GM18909 (cell line): ENCODE measurements around the gene SLC9A2.

ENCODE experiments used
- ATAC-seq: cut with Tn5 transposase; IDR thresholded peaks from one replicate; pipeline ENCODE4 v1.9.1; 2021; ENCODE audit warnings: mild to moderate bottlenecking; ENCODE audit not compliant: unreplicated experiment, poor library complexity

SLC9A2 gene, protein sequence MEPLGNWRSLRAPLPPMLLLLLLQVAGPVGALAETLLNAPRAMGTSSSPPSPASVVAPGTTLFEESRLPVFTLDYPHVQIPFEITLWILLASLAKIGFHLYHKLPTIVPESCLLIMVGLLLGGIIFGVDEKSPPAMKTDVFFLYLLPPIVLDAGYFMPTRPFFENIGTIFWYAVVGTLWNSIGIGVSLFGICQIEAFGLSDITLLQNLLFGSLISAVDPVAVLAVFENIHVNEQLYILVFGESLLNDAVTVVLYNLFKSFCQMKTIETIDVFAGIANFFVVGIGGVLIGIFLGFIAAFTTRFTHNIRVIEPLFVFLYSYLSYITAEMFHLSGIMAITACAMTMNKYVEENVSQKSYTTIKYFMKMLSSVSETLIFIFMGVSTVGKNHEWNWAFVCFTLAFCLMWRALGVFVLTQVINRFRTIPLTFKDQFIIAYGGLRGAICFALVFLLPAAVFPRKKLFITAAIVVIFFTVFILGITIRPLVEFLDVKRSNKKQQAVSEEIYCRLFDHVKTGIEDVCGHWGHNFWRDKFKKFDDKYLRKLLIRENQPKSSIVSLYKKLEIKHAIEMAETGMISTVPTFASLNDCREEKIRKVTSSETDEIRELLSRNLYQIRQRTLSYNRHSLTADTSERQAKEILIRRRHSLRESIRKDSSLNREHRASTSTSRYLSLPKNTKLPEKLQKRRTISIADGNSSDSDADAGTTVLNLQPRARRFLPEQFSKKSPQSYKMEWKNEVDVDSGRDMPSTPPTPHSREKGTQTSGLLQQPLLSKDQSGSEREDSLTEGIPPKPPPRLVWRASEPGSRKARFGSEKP

GRCh38 chr2:102619414-102620319 lies at the start of gene SLC9A2:
SLC9A2 (plus strand) TSS chr2:102619553; CDS start chr2:102619849, 296 bp downstream.
- no peak for ATAC-seq

GRCh38 chr2:102575888-102576287 lies 43.5 kb upstream of the SLC9A2 start:
- no peak for ATAC-seq

DNA sequence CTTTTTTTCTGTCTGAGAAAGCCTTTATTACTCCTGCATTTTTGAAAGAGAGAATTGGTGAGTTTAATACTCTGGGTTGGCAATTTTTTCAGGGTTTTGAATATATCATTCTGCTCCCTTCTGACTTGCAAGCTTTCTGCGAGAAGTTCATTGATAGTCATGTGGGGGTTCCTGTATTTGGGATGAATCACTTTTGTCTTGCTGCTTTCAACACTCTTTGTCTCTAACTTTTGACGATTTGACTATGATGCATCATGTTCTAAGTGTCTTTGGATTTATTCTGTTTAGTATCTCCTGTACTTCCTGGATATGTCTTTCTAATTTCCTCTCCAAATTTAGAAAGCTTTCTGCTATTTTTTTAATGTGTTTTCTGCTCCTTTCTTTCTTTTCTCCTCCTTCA lies 41.0 kb upstream of the SLC9A2 start:
- ATAC-seq: no peak

- ATAC-seq: no peak
Measured at GRCh38 chr2:102581911-102582310, 37.4 kb upstream of the SLC9A2 start.

GRCh38 chr2:102582845-102583244 lies 36.5 kb upstream of the SLC9A2 start:
- no peak for ATAC-seq

DNA sequence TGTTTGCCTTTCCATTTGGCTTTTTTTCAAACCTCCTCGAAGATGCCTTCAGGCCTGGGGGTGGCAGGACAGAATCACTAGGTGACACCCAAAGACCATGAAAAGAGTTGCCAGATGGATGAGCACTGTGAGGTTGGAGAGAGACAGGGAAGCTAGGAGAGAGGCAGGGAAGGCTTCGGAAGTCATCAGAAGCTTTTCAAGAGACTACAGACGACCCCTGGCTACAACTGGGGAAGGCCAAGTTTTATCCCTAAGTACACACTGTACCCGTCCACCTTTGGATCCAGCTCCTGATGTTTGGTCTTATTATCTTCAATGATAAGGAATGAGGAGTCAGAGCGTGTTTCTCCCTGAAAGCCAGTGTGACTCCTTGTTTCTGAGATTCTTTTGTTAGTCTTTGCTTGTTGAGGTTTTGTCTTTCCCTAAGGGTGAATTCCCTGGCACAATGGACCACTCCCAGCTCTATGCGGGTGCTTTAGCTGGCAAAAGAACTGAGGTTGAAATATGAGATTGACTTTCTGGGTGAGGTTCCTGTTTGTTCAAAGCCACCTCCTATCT lies 33.4 kb upstream of the SLC9A2 start:
- ATAC-seq: no peak

GRCh38 chr2:102588213-102588939 lies 31.0 kb upstream of the SLC9A2 start:
- ATAC-seq: no peak

GRCh38 chr2:102589444-102589843 lies 29.9 kb upstream of the SLC9A2 start:
- ATAC-seq: no peak

DNA sequence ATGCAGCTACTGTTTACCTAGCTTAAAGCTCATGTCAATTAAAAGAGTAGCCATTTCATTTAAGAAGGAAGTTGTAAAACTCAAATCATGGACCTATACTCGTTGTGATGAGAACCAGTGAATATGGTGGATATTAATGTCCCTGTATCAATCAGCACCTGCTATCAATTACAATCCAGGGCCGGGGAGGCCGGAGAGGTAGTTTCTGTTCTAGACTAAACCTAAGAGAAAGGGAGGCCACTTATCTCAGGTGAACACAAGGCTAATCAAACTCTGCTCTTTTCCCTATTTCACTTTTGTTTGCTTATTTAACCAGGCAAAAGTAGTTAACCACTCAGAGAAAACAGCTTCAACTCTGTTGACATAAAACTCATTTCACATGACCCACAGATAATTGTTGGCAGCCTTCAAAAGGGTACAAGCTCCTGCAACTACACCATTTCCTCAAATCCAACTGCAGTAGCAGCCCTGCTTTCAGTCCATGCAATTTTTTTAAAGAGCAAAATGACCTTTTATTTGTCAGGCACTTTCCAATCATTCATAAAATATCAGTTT lies 27.8 kb upstream of the SLC9A2 start:
- ATAC-seq: no peak

- no peak for ATAC-seq
Measured at GRCh38 chr2:102592601-102593000, 26.8 kb upstream of the SLC9A2 start.

GRCh38 chr2:102593516-102593915 lies 25.8 kb upstream of the SLC9A2 start:
- no peak for ATAC-seq

DNA sequence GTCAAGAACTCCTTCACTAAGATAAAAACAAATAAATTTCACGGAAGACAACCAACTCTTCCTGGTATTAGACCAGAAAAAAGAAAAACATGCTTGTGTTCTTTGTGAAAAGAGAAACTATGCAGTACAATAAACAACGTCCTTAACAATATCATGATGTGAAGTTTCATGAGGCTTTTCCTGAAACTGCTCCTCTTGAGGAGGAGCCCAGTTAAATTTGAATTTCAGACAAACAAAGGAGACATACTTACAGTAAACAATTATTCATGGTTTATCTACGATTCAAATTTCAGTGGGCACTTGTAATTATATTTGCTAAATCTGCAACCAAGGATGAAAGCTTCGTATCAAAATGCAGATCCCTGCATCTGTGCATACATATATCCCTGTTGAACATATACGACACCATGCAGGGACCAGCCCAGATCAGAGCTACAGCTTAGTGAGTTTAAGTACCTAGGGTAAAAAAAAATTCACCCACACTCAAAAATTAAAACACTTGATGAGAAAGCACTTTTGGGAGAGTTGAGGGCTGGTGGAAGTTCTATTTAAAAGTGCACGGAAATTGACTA lies 24.8 kb upstream of the SLC9A2 start:
- ATAC-seq: no peak

- ATAC-seq: no peak
Measured at GRCh38 chr2:102597788-102598187, 21.6 kb upstream of the SLC9A2 start.

DNA sequence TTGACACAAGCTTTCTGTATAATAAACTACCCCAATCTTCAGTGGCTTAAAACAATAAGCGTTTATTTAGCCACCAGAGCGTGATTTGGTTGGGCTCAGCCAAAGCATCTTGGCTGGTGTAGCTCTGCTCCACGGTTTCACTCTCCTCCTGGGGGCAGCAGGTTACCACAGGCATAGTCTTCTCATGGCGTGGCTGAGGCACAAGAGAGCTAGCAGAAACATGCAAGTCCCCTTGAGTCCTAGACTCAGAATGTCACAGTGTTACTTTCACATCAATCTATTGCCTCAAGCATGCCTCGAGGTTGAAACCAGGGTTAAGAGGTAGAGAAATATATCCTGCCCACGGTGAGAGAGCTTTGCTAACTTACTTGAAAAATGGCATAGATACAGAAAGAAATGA lies 19.9 kb upstream of the SLC9A2 start:
- ATAC-seq: no peak

DNA sequence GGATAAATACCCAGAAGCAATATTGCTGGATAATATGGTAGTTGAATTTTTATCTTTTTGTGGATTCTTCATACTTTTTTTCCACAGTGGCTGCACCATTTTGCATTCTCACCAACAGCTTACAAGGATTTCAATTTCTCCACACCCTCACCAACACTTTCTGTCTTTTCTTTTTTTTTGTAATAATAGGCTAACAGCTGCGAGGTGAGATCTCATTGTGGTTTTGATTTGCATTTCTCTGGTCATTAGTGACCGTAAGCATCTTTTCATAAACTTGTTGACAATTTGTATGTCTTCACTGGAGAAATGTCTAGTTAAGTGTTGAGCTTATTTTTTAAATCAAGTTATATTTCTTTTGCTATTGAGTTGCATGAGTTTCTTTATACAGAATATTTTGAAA lies 17.6 kb upstream of the SLC9A2 start:
- ATAC-seq: no peak

GRCh38 chr2:102603904-102604303 lies 15.4 kb upstream of the SLC9A2 start:
- no peak for ATAC-seq

- no peak for ATAC-seq
Measured at GRCh38 chr2:102604769-102605168, 14.6 kb upstream of the SLC9A2 start.

DNA sequence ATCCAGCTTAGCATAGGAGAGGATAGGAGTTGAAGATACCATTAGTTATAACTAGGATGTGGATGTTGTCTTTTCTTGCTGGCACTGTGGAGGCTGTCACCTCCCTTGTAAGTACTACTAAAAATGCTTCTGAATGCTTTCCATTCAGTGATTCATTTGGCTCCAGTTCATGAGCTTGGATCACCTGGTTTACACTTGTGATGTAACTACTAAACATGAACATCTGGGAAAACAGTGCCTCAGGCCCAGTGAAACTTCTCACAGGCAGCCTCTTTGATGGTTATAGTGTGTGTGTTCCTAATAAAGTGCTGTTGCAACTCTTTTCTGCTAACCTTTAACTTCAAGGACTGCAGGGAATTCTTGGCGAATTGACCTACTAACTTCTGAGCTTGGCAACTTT lies 13.0 kb upstream of the SLC9A2 start:
- ATAC-seq: no peak
